ENCODE data around the gene PARD3. TPM values are rescaled to one million over a fixed set of nuclear protein-coding genes. Genes with fewer than 3 reads are reported as not detected.

The PARD3 gene
- total and polyA plus RNA-seq, 2 donors from 2014 or later: 21.1 to 47.5 TPM

DNA sequence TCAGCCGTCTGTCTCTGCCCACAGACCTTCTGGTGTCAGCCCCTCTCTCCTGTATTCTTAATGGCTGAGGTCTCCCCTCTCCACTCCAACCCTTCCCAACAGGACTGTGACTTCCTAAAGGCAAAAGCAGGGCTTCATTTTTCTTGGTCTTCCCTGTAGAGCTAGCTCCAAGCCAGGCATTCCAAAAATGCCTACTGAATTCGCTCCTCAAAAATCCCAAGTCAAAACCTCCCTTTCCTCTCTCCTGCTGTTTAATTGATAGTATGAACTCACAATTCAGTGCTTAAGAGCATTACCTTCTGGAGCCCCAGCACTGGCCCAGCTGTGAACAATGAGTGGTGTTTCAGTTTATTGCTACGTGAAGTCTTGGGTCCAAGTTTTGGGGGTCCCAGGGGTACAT lies 628.4 kb downstream of the PARD3 start:
- Histone ChIP-seq H3K9ac (ENCODE audit: low read length in 3 of 3) (no peak overlapping the region), H3K9me3 (ENCODE audit: control insufficient read depth in 2 of 3, insufficient read depth in 1 of 3, low read length in 3 of 3) (no peaks in the 10 kb centered on the region), H3K4me1 (ENCODE audit: control insufficient read depth in 2 of 3, insufficient read depth in 2 of 3, low read depth in 1 of 3, low read length in 3 of 3) (peaks cover 0 to 4% (median 0%) of the 10 kb centered on the region in 3 donors), H3K27me3 (ENCODE audit: control insufficient read depth, insufficient read depth, low read length) (no peaks in the 10 kb centered on the region), H3K36me3 (ENCODE audit: control insufficient read depth in 2 of 3, insufficient read depth in 3 of 3, low read length in 3 of 3) (no peaks in the 10 kb centered on the region), H3K4me3 (ENCODE audit: low read length in 3 of 3) (no peak overlapping the region), H3K27ac (ENCODE audit: low read depth in 2 of 2, low read length in 2 of 2) (no peak overlapping the region)
- DNase-seq (no peak), FAIRE-seq (no peak)
- intact Hi-C loops (cut with DNase I): no loop called here
- TF ChIP-seq, protein P1, sequence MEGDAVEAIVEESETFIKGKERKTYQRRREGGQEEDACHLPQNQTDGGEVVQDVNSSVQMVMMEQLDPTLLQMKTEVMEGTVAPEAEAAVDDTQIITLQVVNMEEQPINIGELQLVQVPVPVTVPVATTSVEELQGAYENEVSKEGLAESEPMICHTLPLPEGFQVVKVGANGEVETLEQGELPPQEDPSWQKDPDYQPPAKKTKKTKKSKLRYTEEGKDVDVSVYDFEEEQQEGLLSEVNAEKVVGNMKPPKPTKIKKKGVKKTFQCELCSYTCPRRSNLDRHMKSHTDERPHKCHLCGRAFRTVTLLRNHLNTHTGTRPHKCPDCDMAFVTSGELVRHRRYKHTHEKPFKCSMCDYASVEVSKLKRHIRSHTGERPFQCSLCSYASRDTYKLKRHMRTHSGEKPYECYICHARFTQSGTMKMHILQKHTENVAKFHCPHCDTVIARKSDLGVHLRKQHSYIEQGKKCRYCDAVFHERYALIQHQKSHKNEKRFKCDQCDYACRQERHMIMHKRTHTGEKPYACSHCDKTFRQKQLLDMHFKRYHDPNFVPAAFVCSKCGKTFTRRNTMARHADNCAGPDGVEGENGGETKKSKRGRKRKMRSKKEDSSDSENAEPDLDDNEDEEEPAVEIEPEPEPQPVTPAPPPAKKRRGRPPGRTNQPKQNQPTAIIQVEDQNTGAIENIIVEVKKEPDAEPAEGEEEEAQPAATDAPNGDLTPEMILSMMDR (IDR thresholded peaks at IDR 0.05; ENCODE audit: borderline replicate concordance, extremely low read depth, insufficient read depth): no peak

DNA sequence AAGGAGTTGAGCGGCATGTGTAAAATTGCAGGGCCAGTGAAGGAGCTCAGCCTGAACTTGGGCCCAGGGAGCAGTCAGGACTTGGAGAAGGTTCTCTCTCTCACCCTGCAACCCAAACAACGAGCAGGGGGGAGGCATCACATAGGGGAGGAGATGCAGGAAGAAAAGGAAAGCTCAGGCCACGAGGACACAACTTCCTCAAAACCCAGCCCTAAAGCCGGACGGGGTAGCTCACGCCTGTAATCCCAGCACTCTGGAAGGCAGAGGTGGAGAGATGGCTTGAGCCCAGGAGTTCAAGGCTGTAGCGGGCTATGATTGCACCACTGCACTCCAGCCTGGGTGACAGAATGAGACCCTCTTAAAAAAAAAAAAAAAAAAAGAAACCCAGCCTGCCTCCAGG lies 629.1 kb downstream of the PARD3 start:
- Histone ChIP-seq H3K27ac (ENCODE audit: low read depth in 2 of 2, low read length in 2 of 2) (no peak overlapping the region), H3K4me3 (ENCODE audit: low read length in 3 of 3) (no peak overlapping the region), H3K9ac (ENCODE audit: low read length in 3 of 3) (no peak overlapping the region), H3K36me3 (ENCODE audit: control insufficient read depth in 2 of 3, insufficient read depth in 3 of 3, low read length in 3 of 3) (no peaks in the 10 kb centered on the region), H3K9me3 (ENCODE audit: control insufficient read depth in 2 of 3, insufficient read depth in 1 of 3, low read length in 3 of 3) (no peaks in the 10 kb centered on the region), H3K27me3 (ENCODE audit: control insufficient read depth, insufficient read depth, low read length) (no peaks in the 10 kb centered on the region), H3K4me1 (ENCODE audit: control insufficient read depth in 2 of 3, insufficient read depth in 2 of 3, low read depth in 1 of 3, low read length in 3 of 3) (peaks cover 0 to 10% (median 0%) of the 10 kb centered on the region in 3 donors)
- intact Hi-C loops (cut with DNase I): no loop called here
- DNase-seq (peak in 1 of 5 donors; percentile 43), FAIRE-seq (no peak)
- TF ChIP-seq, protein P1 (IDR thresholded peaks at IDR 0.05; ENCODE audit: borderline replicate concordance, extremely low read depth, insufficient read depth): no peak

DNA sequence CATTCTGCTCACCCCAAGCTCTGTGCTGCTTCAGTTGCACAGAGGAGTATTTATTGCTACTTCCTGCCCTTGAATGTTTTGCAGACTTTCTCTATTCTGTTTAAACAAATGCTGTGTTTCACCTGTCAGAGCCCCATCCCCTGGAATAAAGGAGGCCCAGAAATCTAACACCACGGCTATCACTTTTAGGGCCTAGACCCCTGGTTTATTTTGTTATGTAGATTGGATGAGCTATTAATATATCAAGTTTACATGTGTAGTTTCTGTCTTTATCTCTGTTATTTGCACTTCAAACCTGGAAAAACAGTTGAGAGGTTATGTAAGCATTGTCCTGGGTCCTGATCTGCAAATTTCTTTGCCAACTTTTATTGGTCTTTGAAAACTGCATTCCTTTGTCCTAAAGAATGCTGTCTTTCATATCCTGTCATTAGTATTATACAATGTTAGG lies 630.1 kb downstream of the PARD3 start:
- Histone ChIP-seq H3K4me3 (ENCODE audit: low read length in 3 of 3) (no peak overlapping the region), H3K36me3 (ENCODE audit: control insufficient read depth in 2 of 3, insufficient read depth in 3 of 3, low read length in 3 of 3) (no peaks in the 10 kb centered on the region), H3K27ac (ENCODE audit: low read depth in 2 of 2, low read length in 2 of 2) (no peak overlapping the region), H3K4me1 (ENCODE audit: control insufficient read depth in 2 of 3, insufficient read depth in 2 of 3, low read depth in 1 of 3, low read length in 3 of 3) (peaks cover 0 to 10% (median 0%) of the 10 kb centered on the region in 3 donors), H3K9me3 (ENCODE audit: control insufficient read depth in 2 of 3, insufficient read depth in 1 of 3, low read length in 3 of 3) (no peaks in the 10 kb centered on the region), H3K9ac (ENCODE audit: low read length in 3 of 3) (no peak overlapping the region), H3K27me3 (ENCODE audit: control insufficient read depth, insufficient read depth, low read length) (no peaks in the 10 kb centered on the region)
- intact Hi-C loops (cut with DNase I): no loop called here
- DNase-seq (peak in 2 of 5 donors; percentile 64 to 66), FAIRE-seq (no peak)
- TF ChIP-seq, protein P1 (IDR thresholded peaks at IDR 0.05; ENCODE audit: borderline replicate concordance, extremely low read depth, insufficient read depth): no peak

DNA sequence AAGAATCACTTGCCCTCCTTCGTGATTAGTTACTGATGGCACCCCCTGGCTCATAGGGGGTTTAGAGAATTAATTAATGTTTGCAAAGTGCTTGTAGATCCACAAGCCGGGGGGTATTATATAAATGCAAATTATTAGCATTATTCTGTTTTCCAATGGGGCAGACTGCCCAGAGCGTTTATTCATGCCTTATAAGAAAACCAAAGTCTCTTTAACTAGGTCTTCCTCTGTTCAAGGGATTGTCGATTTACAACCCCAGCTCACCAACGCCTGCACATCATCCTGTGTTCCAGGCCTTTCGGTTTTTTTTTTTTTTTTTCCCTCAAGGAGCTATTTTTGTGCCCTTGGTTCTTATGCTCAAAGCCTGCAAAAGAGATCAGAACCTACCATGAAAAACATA lies 630.7 kb downstream of the PARD3 start:
- H3K9me3 ChIP-seq (ENCODE audit: control insufficient read depth in 2 of 3, insufficient read depth in 1 of 3, low read length in 3 of 3): no peaks in the 10 kb centered on the region
- no peak for DNase-seq
- intact Hi-C loops (cut with DNase I): no loop called here
- H3K27me3 ChIP-seq (ENCODE audit: control insufficient read depth, insufficient read depth, low read length): no peaks in the 10 kb centered on the region
- no peaks in the 10 kb centered on the region for H3K36me3 ChIP-seq (ENCODE audit: control insufficient read depth in 2 of 3, insufficient read depth in 3 of 3, low read length in 3 of 3)
- H3K27ac ChIP-seq (ENCODE audit: low read depth in 2 of 2, low read length in 2 of 2): no peak overlapping the region
- no peak overlapping the region for H3K9ac ChIP-seq (ENCODE audit: low read length in 3 of 3)
- TF ChIP-seq, protein P1 (IDR thresholded peaks at IDR 0.05; ENCODE audit: borderline replicate concordance, extremely low read depth, insufficient read depth): no peak
- FAIRE-seq: no peak
- no peak overlapping the region for H3K4me3 ChIP-seq (ENCODE audit: low read length in 3 of 3)
- peaks cover 0 to 10% (median 0%) of the 10 kb centered on the region in 3 donors for H3K4me1 ChIP-seq (ENCODE audit: control insufficient read depth in 2 of 3, insufficient read depth in 2 of 3, low read depth in 1 of 3, low read length in 3 of 3)

Data from kidney (tissue), 14 donors.